ENCODE measurements around the gene CNOT11. TPM values are rescaled to one million over a fixed set of nuclear protein-coding genes. Genes with fewer than 3 reads are reported as not detected.

Gene CNOT11
- total and polyA plus RNA-seq, 2 of the 13 experiments (the other 11 are each of a cell fraction or from before 2014, with no cell fraction given): 114 to 209 TPM

- TF ChIP-seq FUBP1 (CRISPR knock-in tag; IDR thresholded peaks at IDR 0.05; ENCODE audit: borderline replicate concordance) (no peak), PRDM15 (CRISPR knock-in tag; IDR thresholded peaks at IDR 0.05) (no peak), SALL1 (CRISPR knock-in tag; IDR thresholded peaks at IDR 0.05) (peak; percentile 16; the same call in 1 of the 2 replicates), SNRNP70 (IDR thresholded peaks at IDR 0.05; ENCODE audit: low read depth, low read length) (no peak), GTF2F1 (IDR thresholded peaks at IDR 0.05; ENCODE audit: low read length) (no peak), SATB2 (CRISPR knock-in tag; IDR thresholded peaks at IDR 0.05) (no peak), ZNF646 (CRISPR knock-in tag; IDR thresholded peaks at IDR 0.05) (no peak), ERF (CRISPR knock-in tag; IDR thresholded peaks at IDR 0.05) (no peak), ZNF362 (CRISPR knock-in tag; IDR thresholded peaks at IDR 0.05; ENCODE audit: borderline replicate concordance) (no peak), ZNF17 (CRISPR knock-in tag; IDR thresholded peaks at IDR 0.05) (no peak; the same call in 1 of the 2 replicates), HOXA7 (CRISPR knock-in tag; IDR thresholded peaks at IDR 0.05) (no peak), REPIN1 (CRISPR knock-in tag; IDR thresholded peaks at IDR 0.05; ENCODE audit: borderline replicate concordance, low read depth) (peak; percentile 14; the same call in 1 of the 2 replicates)
- TF ChIP-seq, protein P1, sequence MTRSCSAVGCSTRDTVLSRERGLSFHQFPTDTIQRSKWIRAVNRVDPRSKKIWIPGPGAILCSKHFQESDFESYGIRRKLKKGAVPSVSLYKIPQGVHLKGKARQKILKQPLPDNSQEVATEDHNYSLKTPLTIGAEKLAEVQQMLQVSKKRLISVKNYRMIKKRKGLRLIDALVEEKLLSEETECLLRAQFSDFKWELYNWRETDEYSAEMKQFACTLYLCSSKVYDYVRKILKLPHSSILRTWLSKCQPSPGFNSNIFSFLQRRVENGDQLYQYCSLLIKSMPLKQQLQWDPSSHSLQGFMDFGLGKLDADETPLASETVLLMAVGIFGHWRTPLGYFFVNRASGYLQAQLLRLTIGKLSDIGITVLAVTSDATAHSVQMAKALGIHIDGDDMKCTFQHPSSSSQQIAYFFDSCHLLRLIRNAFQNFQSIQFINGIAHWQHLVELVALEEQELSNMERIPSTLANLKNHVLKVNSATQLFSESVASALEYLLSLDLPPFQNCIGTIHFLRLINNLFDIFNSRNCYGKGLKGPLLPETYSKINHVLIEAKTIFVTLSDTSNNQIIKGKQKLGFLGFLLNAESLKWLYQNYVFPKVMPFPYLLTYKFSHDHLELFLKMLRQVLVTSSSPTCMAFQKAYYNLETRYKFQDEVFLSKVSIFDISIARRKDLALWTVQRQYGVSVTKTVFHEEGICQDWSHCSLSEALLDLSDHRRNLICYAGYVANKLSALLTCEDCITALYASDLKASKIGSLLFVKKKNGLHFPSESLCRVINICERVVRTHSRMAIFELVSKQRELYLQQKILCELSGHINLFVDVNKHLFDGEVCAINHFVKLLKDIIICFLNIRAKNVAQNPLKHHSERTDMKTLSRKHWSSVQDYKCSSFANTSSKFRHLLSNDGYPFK (CRISPR knock-in tag; IDR thresholded peaks at IDR 0.05; ENCODE audit: borderline replicate concordance): no peak
Measured at GRCh38 chr2:101307950-101308431, 55.3 kb downstream of the CNOT11 start (continued).

All from HepG2 (cell line).